ENCODE data around the gene UTF1. TPM values are rescaled to one million over a fixed set of nuclear protein-coding genes. Genes with fewer than 3 reads are reported as not detected.

Gene UTF1
- polyA plus RNA-seq, 4 donors: not detected

- FAIRE-seq: no peak
- H3K4me3 ChIP-seq (ENCODE audit: low read depth in 1 of 3, low read length in 3 of 3): no peak overlapping the region
- DNase-seq: no peak
- peaks cover 0 to 33% (median 0%) of the 10 kb centered on the region in 3 donors for H3K4me1 ChIP-seq (ENCODE audit: control insufficient read depth in 3 of 3, insufficient read depth in 2 of 3, low read depth in 1 of 3, low read length in 2 of 3)
- WGBS, 3 donors: 65 to 77% (median 67%) methylated on average over 20 to 21 of the region's 21 CpGs
- no peak overlapping the region for H3K27ac ChIP-seq (ENCODE audit: low read depth in 1 of 3, low read length in 2 of 3)
- H3K27me3 ChIP-seq (ENCODE audit: control insufficient read depth in 3 of 3, insufficient read depth in 3 of 3, low read length in 3 of 3): peaks cover 0 to 2% (median 0%) of the 10 kb centered on the region in 3 donors
- no peaks in the 10 kb centered on the region for H3K36me3 ChIP-seq (ENCODE audit: control insufficient read depth in 3 of 3, insufficient read depth in 2 of 3, low read depth in 1 of 3, low read length in 3 of 3)
- H3K9me3 ChIP-seq (ENCODE audit: control insufficient read depth in 2 of 2, insufficient read depth in 1 of 2, low read depth in 1 of 2, low read length in 1 of 2): no peaks in the 10 kb centered on the region
These were observed 19.2 kb downstream of the UTF1 start for GRCh38 chr10:133249094-133249780.

GRCh38 chr10:133249975-133250754 is 20.1 kb downstream of the UTF1 start:
- Histone ChIP-seq H3K27ac (ENCODE audit: low read depth in 1 of 3, low read length in 2 of 3) (no peak overlapping the region), H3K27me3 (ENCODE audit: control insufficient read depth in 3 of 3, insufficient read depth in 3 of 3, low read length in 3 of 3) (peaks cover 0 to 2% (median 0%) of the 10 kb centered on the region in 3 donors), H3K4me1 (ENCODE audit: control insufficient read depth in 3 of 3, insufficient read depth in 2 of 3, low read depth in 1 of 3, low read length in 2 of 3) (peaks cover 0 to 27% (median 0%) of the 10 kb centered on the region in 3 donors), H3K36me3 (ENCODE audit: control insufficient read depth in 3 of 3, insufficient read depth in 2 of 3, low read depth in 1 of 3, low read length in 3 of 3) (no peaks in the 10 kb centered on the region), H3K9me3 (ENCODE audit: control insufficient read depth in 2 of 2, insufficient read depth in 1 of 2, low read depth in 1 of 2, low read length in 1 of 2) (no peaks in the 10 kb centered on the region), H3K4me3 (ENCODE audit: low read depth in 1 of 3, low read length in 3 of 3) (no peak overlapping the region)
- DNase-seq (no peak), FAIRE-seq (no peak)
- 35 to 51% (median 40%) methylated on average over 11 of the region's 11 CpGs for WGBS, 3 donors

GRCh38 chr10:133251388-133252222 is 21.6 kb downstream of the UTF1 start:
- no peak overlapping the region for H3K4me3 ChIP-seq (ENCODE audit: low read depth in 1 of 3, low read length in 3 of 3)

GRCh38 chr10:133252223-133252552 is 22.2 kb downstream of the UTF1 start:
- Histone ChIP-seq H3K36me3 (ENCODE audit: control insufficient read depth in 3 of 3, insufficient read depth in 2 of 3, low read depth in 1 of 3, low read length in 3 of 3) (no peaks in the 10 kb centered on the region), H3K4me3 (ENCODE audit: low read depth in 1 of 3, low read length in 3 of 3) (no peak overlapping the region), H3K4me1 (ENCODE audit: control insufficient read depth in 3 of 3, insufficient read depth in 2 of 3, low read depth in 1 of 3, low read length in 2 of 3) (peaks cover 0 to 9% (median 0%) of the 10 kb centered on the region in 3 donors), H3K9me3 (ENCODE audit: control insufficient read depth in 2 of 2, insufficient read depth in 1 of 2, low read depth in 1 of 2, low read length in 1 of 2) (no peaks in the 10 kb centered on the region), H3K27me3 (ENCODE audit: control insufficient read depth in 3 of 3, insufficient read depth in 3 of 3, low read length in 3 of 3) (peaks cover 0 to 2% (median 0%) of the 10 kb centered on the region in 3 donors), H3K27ac (ENCODE audit: low read depth in 1 of 3, low read length in 2 of 3) (no peak overlapping the region)
- FAIRE-seq (no peak), DNase-seq (no peak)
- WGBS, 3 donors: 49 to 77% (median 53%) methylated on average over 10 to 12 of the region's 12 CpGs

More at GRCh38 chr10:133251388-133252222, 21.6 kb downstream of the UTF1 start:
- FAIRE-seq (no peak), DNase-seq (no peak)
- H3K36me3 ChIP-seq (ENCODE audit: control insufficient read depth in 3 of 3, insufficient read depth in 2 of 3, low read depth in 1 of 3, low read length in 3 of 3): no peaks in the 10 kb centered on the region
- 45 to 60% (median 57%) methylated on average over 27 to 28 of the region's 28 CpGs for WGBS, 3 donors
- no peaks in the 10 kb centered on the region for H3K9me3 ChIP-seq (ENCODE audit: control insufficient read depth in 2 of 2, insufficient read depth in 1 of 2, low read depth in 1 of 2, low read length in 1 of 2)
- H3K27ac ChIP-seq (ENCODE audit: low read depth in 1 of 3, low read length in 2 of 3): no peak overlapping the region
- H3K4me1 ChIP-seq (ENCODE audit: control insufficient read depth in 3 of 3, insufficient read depth in 2 of 3, low read depth in 1 of 3, low read length in 2 of 3): peaks cover 0 to 12% (median 0%) of the 10 kb centered on the region in 3 donors
- peaks cover 0 to 2% (median 0%) of the 10 kb centered on the region in 3 donors for H3K27me3 ChIP-seq (ENCODE audit: control insufficient read depth in 3 of 3, insufficient read depth in 3 of 3, low read length in 3 of 3)

- Histone ChIP-seq H3K4me3 (ENCODE audit: low read depth in 1 of 3, low read length in 3 of 3) (no peak overlapping the region), H3K4me1 (ENCODE audit: control insufficient read depth in 3 of 3, insufficient read depth in 2 of 3, low read depth in 1 of 3, low read length in 2 of 3) (peaks cover 0 to 17% (median 0%) of the 10 kb centered on the region in 3 donors), H3K36me3 (ENCODE audit: control insufficient read depth in 3 of 3, insufficient read depth in 2 of 3, low read depth in 1 of 3, low read length in 3 of 3) (no peaks in the 10 kb centered on the region), H3K27ac (ENCODE audit: low read depth in 1 of 3, low read length in 2 of 3) (no peak overlapping the region), H3K27me3 (ENCODE audit: control insufficient read depth in 3 of 3, insufficient read depth in 3 of 3, low read length in 3 of 3) (no peaks in the 10 kb centered on the region), H3K9me3 (ENCODE audit: control insufficient read depth in 2 of 2, insufficient read depth in 1 of 2, low read depth in 1 of 2, low read length in 1 of 2) (no peaks in the 10 kb centered on the region)
- 80 to 89% (median 85%) methylated on average over 22 of the region's 22 CpGs for WGBS, 3 donors
- FAIRE-seq: no peak
- DNase-seq: no peak
These were observed 23.4 kb downstream of the UTF1 start for GRCh38 chr10:133253361-133253955.

GRCh38 chr10:133254421-133255120 is 24.6 kb downstream of the UTF1 start:
- no peaks in the 10 kb centered on the region for H3K27me3 ChIP-seq (ENCODE audit: control insufficient read depth in 3 of 3, insufficient read depth in 3 of 3, low read length in 3 of 3)
- no peaks in the 10 kb centered on the region for H3K36me3 ChIP-seq (ENCODE audit: control insufficient read depth in 3 of 3, insufficient read depth in 2 of 3, low read depth in 1 of 3, low read length in 3 of 3)
- H3K27ac ChIP-seq (ENCODE audit: low read depth in 1 of 3, low read length in 2 of 3): no peak overlapping the region
- no peaks in the 10 kb centered on the region for H3K9me3 ChIP-seq (ENCODE audit: control insufficient read depth in 2 of 2, insufficient read depth in 1 of 2, low read depth in 1 of 2, low read length in 1 of 2)
- FAIRE-seq (no peak), DNase-seq (no peak)
- no peak overlapping the region for H3K4me3 ChIP-seq (ENCODE audit: low read depth in 1 of 3, low read length in 3 of 3)
- 41 to 57% (median 44%) methylated on average over 13 of the region's 13 CpGs for WGBS, 3 donors
- H3K4me1 ChIP-seq (ENCODE audit: control insufficient read depth in 3 of 3, insufficient read depth in 2 of 3, low read depth in 1 of 3, low read length in 2 of 3): peaks cover 0 to 17% (median 0%) of the 10 kb centered on the region in 3 donors

- no peak for DNase-seq
- Histone ChIP-seq H3K4me1 (ENCODE audit: control insufficient read depth in 3 of 3, insufficient read depth in 2 of 3, low read depth in 1 of 3, low read length in 2 of 3) (peaks cover 0 to 17% (median 0%) of the 10 kb centered on the region in 3 donors), H3K27ac (ENCODE audit: low read depth in 1 of 3, low read length in 2 of 3) (no peak overlapping the region), H3K4me3 (ENCODE audit: low read depth in 1 of 3, low read length in 3 of 3) (no peak overlapping the region), H3K36me3 (ENCODE audit: control insufficient read depth in 3 of 3, insufficient read depth in 2 of 3, low read depth in 1 of 3, low read length in 3 of 3) (no peaks in the 10 kb centered on the region), H3K9me3 (ENCODE audit: control insufficient read depth in 2 of 2, insufficient read depth in 1 of 2, low read depth in 1 of 2, low read length in 1 of 2) (no peaks in the 10 kb centered on the region), H3K27me3 (ENCODE audit: control insufficient read depth in 3 of 3, insufficient read depth in 3 of 3, low read length in 3 of 3) (no peaks in the 10 kb centered on the region)
- WGBS, 3 donors: 91 to 95% (median 92%) methylated on average over 15 of the region's 15 CpGs
- FAIRE-seq: no peak
These were observed 25.3 kb downstream of the UTF1 start for GRCh38 chr10:133255323-133255722.

All from small intestine (tissue), 7 donors.